HUDEP-2 (cell line): ENCODE results near the gene CARD18.

Source experiments
- DNase-seq, 76 experiments: peaks; one replicate each; lab custom pipeline; 2025; ENCODE audit not compliant: unreplicated experiment in 76 of 76; lab: John Stamatoyannopoulos, UW

The CARD18 gene, protein sequence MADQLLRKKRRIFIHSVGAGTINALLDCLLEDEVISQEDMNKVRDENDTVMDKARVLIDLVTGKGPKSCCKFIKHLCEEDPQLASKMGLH

GRCh38 chr11:105139669-105140068 is at the start of gene CARD18:
CARD18 (minus strand) TSS chr11:105139769; CDS start chr11:105139726, 43 bp downstream.
- DNase-seq: no peak

GRCh38 chr11:105183987-105184386 is 44.4 kb upstream of the CARD18 start:
- DNase-seq: no peak

DNA sequence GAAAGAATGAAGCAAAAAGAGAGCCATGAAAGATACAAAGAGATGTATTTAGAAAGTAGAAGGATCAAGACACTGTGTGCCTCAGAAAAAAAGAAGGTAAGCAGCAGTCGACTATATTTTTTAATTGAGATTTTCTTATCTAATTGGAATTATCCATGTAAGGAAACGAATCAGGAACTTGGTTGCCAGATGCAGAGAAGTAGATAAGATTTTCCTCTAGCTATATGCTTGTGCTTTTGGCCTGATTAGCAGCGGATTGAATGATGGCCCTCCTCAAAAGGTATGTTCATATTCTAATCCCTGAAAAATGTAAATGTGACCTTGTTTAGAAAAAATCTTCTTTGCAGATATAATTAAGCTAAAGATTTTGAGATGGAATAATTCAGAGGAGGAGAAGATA is 43.9 kb upstream of the CARD18 start:
- no peak for DNase-seq

DNA sequence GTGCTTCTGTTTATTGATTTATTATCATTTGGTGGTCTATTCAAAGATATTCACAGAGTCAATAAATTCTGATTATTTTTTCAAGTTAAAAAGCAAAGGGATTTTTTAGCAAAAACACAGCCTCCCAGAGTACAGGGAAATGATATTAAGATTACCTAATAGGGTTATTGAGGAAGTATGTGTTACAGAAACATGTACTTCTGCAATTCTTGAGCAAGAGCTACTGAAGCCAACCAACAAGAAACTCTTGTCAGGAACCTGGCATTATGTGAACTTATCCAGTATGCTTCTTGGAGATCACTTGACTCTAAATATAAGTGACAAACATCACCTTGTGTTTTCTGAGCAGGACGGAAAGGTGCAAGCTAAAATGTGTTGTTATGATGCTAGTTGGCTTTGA is 42.0 kb upstream of the CARD18 start:
- no peak for DNase-seq

GRCh38 chr11:105181100-105181499 is 41.5 kb upstream of the CARD18 start:
- DNase-seq: no peak

DNA sequence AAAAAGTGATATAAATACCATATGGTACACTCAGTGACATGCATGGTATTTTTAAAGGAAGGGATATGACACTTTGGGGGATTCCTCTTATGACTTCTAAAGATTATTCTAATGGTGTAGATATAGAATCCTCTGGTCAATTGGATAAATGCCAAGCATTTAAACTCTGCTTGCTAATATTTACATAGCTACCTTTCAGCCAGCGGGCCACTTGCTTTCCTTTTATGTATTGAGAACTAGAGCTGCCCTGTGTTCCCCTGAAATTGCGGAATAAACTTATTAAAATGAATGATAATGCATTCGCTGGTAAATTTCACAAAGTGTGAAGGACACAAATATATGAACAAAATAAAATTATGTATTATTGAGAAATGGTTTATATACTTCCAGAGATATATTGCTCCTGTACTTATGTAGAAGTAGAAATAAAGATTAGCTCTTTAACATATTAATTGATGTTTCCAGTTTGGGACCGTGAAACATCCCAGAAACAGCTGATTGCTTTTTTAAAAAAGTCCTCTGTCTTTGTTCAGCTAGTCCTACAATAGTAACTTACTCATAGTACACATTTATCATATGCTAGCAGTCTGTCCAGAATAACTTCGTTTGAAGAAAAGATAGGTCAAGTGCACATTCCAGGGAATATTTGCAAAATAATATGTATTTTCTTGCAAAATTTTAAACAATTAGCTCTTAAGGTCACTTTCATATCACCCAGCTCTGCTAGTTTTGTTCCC is 40.1 kb upstream of the CARD18 start:
- no peak for DNase-seq

DNA sequence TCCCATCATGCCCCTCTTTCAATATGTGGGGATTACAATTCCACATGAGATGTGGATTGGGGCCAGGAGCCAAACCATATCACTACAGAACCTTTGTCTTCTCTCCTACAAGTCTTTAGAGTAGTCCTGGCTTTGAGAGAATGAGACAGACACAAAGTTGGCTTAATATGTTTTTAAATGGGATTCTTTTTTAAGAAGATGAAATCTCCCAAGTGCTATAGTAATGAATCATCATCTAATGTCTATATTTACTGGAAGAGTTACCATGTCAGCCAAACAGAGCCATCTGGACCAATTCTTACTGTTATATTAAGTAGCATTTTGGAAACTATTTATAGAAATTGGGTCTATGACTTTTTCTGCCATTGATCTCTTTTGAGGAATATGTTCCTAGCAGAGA is 38.1 kb upstream of the CARD18 start:
- no peak for DNase-seq

- no peak for DNase-seq
Observed at GRCh38 chr11:105168457-105168856, 28.9 kb upstream of the CARD18 start.

DNA sequence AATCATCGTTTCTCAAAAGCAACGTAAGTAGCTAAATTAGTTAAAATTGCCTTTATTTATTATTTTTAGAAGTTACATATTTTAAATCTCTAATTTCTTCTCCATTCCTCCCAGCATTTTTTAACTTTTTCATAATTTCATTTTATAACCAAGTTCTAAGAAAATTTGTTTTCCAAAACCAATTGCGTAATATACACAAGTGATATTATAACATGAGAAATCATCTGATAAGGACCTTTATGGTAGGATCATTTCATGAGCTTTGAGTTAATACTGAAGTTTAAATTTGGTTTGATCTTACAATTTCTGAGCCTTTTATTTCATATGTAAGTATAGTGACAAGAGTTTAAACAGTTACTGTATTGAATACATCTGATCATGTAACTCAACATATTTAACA is 27.7 kb upstream of the CARD18 start:
- DNase-seq: no peak

GRCh38 chr11:105164208-105164607 is 24.6 kb upstream of the CARD18 start:
- no peak for DNase-seq

GRCh38 chr11:105162506-105162905 is 22.9 kb upstream of the CARD18 start:
- DNase-seq: no peak

GRCh38 chr11:105158436-105158835 is 18.9 kb upstream of the CARD18 start:
- DNase-seq: no peak

- no peak for DNase-seq
Observed at GRCh38 chr11:105156720-105157119, 17.2 kb upstream of the CARD18 start.

- DNase-seq: no peak
Observed at GRCh38 chr11:105156231-105156630, 16.7 kb upstream of the CARD18 start.

- no peak for DNase-seq
Observed at GRCh38 chr11:105155679-105156078, 16.1 kb upstream of the CARD18 start.

DNA sequence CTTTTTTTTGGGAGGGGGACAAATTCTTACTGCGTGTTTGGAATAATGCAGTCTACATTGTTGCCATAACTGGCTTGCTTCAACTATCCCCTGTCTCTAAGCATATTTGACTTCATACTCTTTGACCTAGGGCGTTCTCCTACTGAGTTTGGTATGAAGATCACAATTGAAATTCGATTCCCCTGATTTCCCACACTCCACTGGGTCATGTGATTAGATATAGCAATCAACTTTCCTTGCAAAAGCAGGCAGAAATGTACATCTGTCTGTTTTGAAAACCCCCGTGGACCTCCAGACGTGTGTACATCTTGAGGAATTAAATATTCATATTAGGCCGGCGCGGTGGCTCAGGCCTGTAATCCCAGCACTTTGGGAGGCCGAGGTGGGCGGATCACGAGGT is 13.8 kb upstream of the CARD18 start:
- DNase-seq: no peak

GRCh38 chr11:105152560-105152959 is 13.0 kb upstream of the CARD18 start:
- no peak for DNase-seq

- DNase-seq: no peak
Observed at GRCh38 chr11:105152021-105152512, 12.5 kb upstream of the CARD18 start.

GRCh38 chr11:105149477-105149876 is 9.9 kb upstream of the CARD18 start:
- no peak for DNase-seq

DNA sequence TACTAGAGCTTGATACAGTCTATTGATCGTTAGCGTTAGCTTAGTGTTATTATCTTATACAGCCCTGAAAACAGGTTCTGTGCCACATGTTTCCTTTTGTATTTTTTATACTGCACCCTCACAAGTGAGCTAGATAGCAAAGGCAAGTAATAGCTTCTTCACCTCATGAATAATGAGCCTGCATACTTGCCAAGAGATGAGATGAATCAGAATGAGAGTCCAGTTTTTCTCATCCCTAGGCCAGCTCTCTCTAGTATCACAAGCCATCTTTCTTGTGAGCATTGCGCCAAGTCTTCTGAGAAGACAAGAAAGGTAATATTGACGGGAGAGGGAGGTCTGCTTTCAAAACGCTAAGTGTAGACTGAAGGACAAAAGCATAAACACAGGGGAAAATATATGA is 8.7 kb upstream of the CARD18 start:
- no peak for DNase-seq

DNA sequence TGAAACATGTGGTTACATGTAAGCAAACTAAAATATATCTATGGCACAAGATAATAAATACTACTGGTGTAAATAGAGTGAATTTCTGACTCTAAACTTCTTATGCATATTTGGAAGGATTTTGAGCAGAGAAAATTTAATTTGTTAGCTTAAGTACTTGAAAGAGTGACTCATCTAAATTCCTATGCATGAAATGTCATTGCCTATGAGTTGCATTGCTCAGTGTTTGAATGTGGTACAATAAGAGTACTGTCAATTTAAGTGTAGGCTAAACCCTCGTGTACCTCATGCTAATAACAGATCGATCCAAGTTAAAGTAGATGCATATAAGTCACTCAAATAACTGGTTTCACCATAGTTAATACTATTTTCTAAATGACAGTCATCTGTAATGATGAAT is 5.3 kb upstream of the CARD18 start:
- no peak for DNase-seq

DNA sequence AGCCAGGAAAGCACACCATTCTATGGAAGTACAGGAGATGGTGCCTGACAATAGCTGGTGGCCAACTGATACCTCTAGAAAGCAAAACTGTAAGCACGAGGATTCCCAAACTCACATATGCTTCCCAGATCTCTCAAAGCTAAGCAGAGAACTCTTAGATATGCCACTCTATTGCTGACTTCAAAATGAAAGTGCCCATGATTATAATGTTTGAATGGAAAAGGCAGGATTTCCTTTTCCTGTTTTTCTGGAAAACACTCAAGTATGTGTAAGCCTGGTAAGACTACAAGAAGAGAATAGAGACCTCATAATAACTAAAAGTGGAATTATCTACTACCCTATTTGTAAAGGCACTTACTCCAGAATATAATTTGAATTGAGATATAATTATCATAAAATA is 2.6 kb upstream of the CARD18 start:
- no peak for DNase-seq

GRCh38 chr11:105137286-105137685 is 2.3 kb downstream of the CARD18 start:
- DNase-seq: no peak
